ENCODE measurements around the gene ABTB2. TPM values are rescaled to one million over a fixed set of nuclear protein-coding genes. Genes with fewer than 3 reads are reported as not detected.

ABTB2 gene
- total RNA-seq, 6 donors from 2014 or later = 1.4 to 6.8 (median 4.7) TPM

GRCh38 chr11:34317666-34318065, 40.1 kb downstream of the ABTB2 start:
- Histone ChIP-seq H3K4me3 (no peak overlapping the region), H3K4me1 (peaks cover 0 to 9% (median 0%) of the 10 kb centered on the region in 4 donors), H3K9me3 (no peaks in the 10 kb centered on the region), H3K27ac (no peak overlapping the region), H3K27me3 (no peaks in the 10 kb centered on the region), H3K36me3 (no peaks in the 10 kb centered on the region)
- TF ChIP-seq EP300 (IDR thresholded peaks at IDR 0.05) (no peak), POLR2AphosphoS5 (IDR thresholded peaks at IDR 0.05) (no peak), POLR2A (IDR thresholded peaks at IDR 0.05) (no peak), CTCF (IDR thresholded peaks at IDR 0.05) (no peak)
- DNase-seq (no peak), ATAC-seq (ENCODE audit: low FRiP score in 2 of 2) (no peak)
- 75 to 87% methylated on average over 4 of the region's 4 CpGs for whole genome bisulfite sequencing, 2 donors

- TF ChIP-seq EP300 (IDR thresholded peaks at IDR 0.05) (no peak), POLR2A (IDR thresholded peaks at IDR 0.05) (no peak), CTCF (IDR thresholded peaks at IDR 0.05) (no peak), POLR2AphosphoS5 (IDR thresholded peaks at IDR 0.05) (no peak)
- DNase-seq (no peak), ATAC-seq (ENCODE audit: low FRiP score in 2 of 2) (no peak)
- H3K4me3 ChIP-seq = no peak overlapping the region
- no peak overlapping the region for H3K27ac ChIP-seq
- H3K36me3 ChIP-seq = no peaks in the 10 kb centered on the region
- no peaks in the 10 kb centered on the region for H3K9me3 ChIP-seq
- H3K27me3 ChIP-seq = no peaks in the 10 kb centered on the region
- peaks cover 0 to 10% (median 0%) of the 10 kb centered on the region in 4 donors for H3K4me1 ChIP-seq
Measured at GRCh38 chr11:34317036-34317360, 40.8 kb downstream of the ABTB2 start.

- H3K27ac ChIP-seq = no peak overlapping the region
- WGBS, 2 donors = 61% methylated on average over 8 of the region's 8 CpGs
- peak in 1 of 2 donors; percentile 35 for ATAC-seq (ENCODE audit: low FRiP score in 2 of 2)
- DNase-seq = no peak
- no peaks in the 10 kb centered on the region for H3K9me3 ChIP-seq
- H3K4me3 ChIP-seq = no peak overlapping the region
- peaks cover 0 to 10% (median 2%) of the 10 kb centered on the region in 4 donors for H3K4me1 ChIP-seq
- TF ChIP-seq POLR2A (IDR thresholded peaks at IDR 0.05) (no peak), EP300 (IDR thresholded peaks at IDR 0.05) (no peak), CTCF (IDR thresholded peaks at IDR 0.05) (no peak), POLR2AphosphoS5 (IDR thresholded peaks at IDR 0.05) (no peak)
- H3K27me3 ChIP-seq = no peaks in the 10 kb centered on the region
- no peaks in the 10 kb centered on the region for H3K36me3 ChIP-seq
Measured at GRCh38 chr11:34316347-34317035, 41.3 kb downstream of the ABTB2 start.

GRCh38 chr11:34315394-34315793, 42.4 kb downstream of the ABTB2 start:
- peaks cover 0 to 17% (median 10%) of the 10 kb centered on the region in 4 donors for H3K4me1 ChIP-seq
- ATAC-seq (ENCODE audit: low FRiP score in 2 of 2) (no peak), DNase-seq (no peak)
- 81 to 89% methylated on average over 7 of the region's 7 CpGs for WGBS, 2 donors
- no peak overlapping the region for H3K4me3 ChIP-seq
- no peak for TF ChIP-seq CTCF (IDR thresholded peaks at IDR 0.05)
- no peaks in the 10 kb centered on the region for H3K9me3 ChIP-seq
- no peak overlapping the region for H3K27ac ChIP-seq
- H3K36me3 ChIP-seq = no peaks in the 10 kb centered on the region
- no peaks in the 10 kb centered on the region for H3K27me3 ChIP-seq

- H3K9me3 ChIP-seq = no peaks in the 10 kb centered on the region
- no peak for TF ChIP-seq POLR2A (IDR thresholded peaks at IDR 0.05)
- TF ChIP-seq EP300 (IDR thresholded peaks at IDR 0.05) = no peak
- TF ChIP-seq CTCF (IDR thresholded peaks at IDR 0.05) = no peak
- TF ChIP-seq POLR2AphosphoS5 (IDR thresholded peaks at IDR 0.05) = no peak
- no peaks in the 10 kb centered on the region for H3K27me3 ChIP-seq
- no peak for ATAC-seq (ENCODE audit: low FRiP score in 2 of 2)
- H3K4me1 ChIP-seq = peaks cover 0 to 18% (median 13%) of the 10 kb centered on the region in 4 donors
- DNase-seq = no peak
- no peak overlapping the region for H3K4me3 ChIP-seq
- no peaks in the 10 kb centered on the region for H3K36me3 ChIP-seq
- H3K27ac ChIP-seq = no peak overlapping the region
- WGBS, 2 donors = 93% methylated on average over 10 of the region's 10 CpGs
Measured at GRCh38 chr11:34314936-34315335, 42.9 kb downstream of the ABTB2 start.

Data from upper lobe of left lung (tissue), 6 donors.